Measurements from ENCODE around the gene AMMECR1. TPM values are rescaled to one million over a fixed set of nuclear protein-coding genes. Genes with fewer than 3 reads are reported as not detected.

The AMMECR1 gene
- polyA plus RNA-seq, 1 donor from 2014 or later, result 3.7 TPM

GRCh38 chrX:110178179-110178865, 139.6 kb downstream of the AMMECR1 start:
- no peaks in the 10 kb centered on the region for H3F3A ChIP-seq (ENCODE audit: insufficient read depth, low read length, poor library complexity, severe bottlenecking)
- no peak overlapping the region for H3K4me3 ChIP-seq (ENCODE audit: low read length)
- H3K36me3 ChIP-seq (ENCODE audit: insufficient read depth, low read length), result no peaks in the 10 kb centered on the region
- no peak overlapping the region for H3K27ac ChIP-seq (ENCODE audit: low read length)
- no peak overlapping the region for H3K9ac ChIP-seq (ENCODE audit: low read length)
- H3K27me3 ChIP-seq (ENCODE audit: insufficient read depth, low read depth, low read length), result no peaks in the 10 kb centered on the region
- no peaks in the 10 kb centered on the region for H3K9me3 ChIP-seq (ENCODE audit: low read length)
- H4K20me1 ChIP-seq (ENCODE audit: insufficient read depth), result no peaks in the 10 kb centered on the region
- no peak for TF ChIP-seq EP300 (conservative IDR thresholded peaks at IDR 0.05; ENCODE audit: poor library complexity, severe bottlenecking)
- no peak for TF ChIP-seq REST (IDR thresholded peaks at IDR 0.05; ENCODE audit: borderline replicate concordance)
- TF ChIP-seq MXI1 (conservative IDR thresholded peaks at IDR 0.05; ENCODE audit: poor library complexity, severe bottlenecking), result no peak
- TF ChIP-seq CTCF (IDR thresholded peaks at IDR 0.05; ENCODE audit: poor library complexity, severe bottlenecking), result no peak
- no peak for TF ChIP-seq EZH2 (IDR thresholded peaks at IDR 0.05; ENCODE audit: borderline replicate concordance, insufficient read depth, low read length, poor library complexity, severe bottlenecking)
- no peak overlapping the region for H3K4me2 ChIP-seq (ENCODE audit: low read length)
- H3K9me2 ChIP-seq (ENCODE audit: insufficient read depth, low read length), result no peaks in the 10 kb centered on the region
- no peaks in the 10 kb centered on the region for H3K79me2 ChIP-seq (replicated peaks; ENCODE audit: insufficient read depth, low read length)
- no peak overlapping the region for H2AFZ ChIP-seq (ENCODE audit: low read depth, low read length)

- H3K9me2 ChIP-seq (ENCODE audit: insufficient read depth, low read length), result no peaks in the 10 kb centered on the region
- H3K27me3 ChIP-seq (ENCODE audit: insufficient read depth, low read depth, low read length), result no peaks in the 10 kb centered on the region
- no peaks in the 10 kb centered on the region for H3K36me3 ChIP-seq (ENCODE audit: insufficient read depth, low read length)
- H3K27ac ChIP-seq (ENCODE audit: low read length), result no peak overlapping the region
- H2AFZ ChIP-seq (ENCODE audit: low read depth, low read length), result no peak overlapping the region
- H3K9me3 ChIP-seq (ENCODE audit: low read length), result no peaks in the 10 kb centered on the region
- no peaks in the 10 kb centered on the region for H4K20me1 ChIP-seq (ENCODE audit: insufficient read depth)
- no peaks in the 10 kb centered on the region for H3K79me2 ChIP-seq (replicated peaks; ENCODE audit: insufficient read depth, low read length)
- H3K4me2 ChIP-seq (ENCODE audit: low read length), result no peak overlapping the region
- no peaks in the 10 kb centered on the region for H3F3A ChIP-seq (ENCODE audit: insufficient read depth, low read length, poor library complexity, severe bottlenecking)
- TF ChIP-seq EZH2 (IDR thresholded peaks at IDR 0.05; ENCODE audit: borderline replicate concordance, insufficient read depth, low read length, poor library complexity, severe bottlenecking) (no peak), POLR2AphosphoS5 (IDR thresholded peaks at IDR 0.05) (no peak), MXI1 (conservative IDR thresholded peaks at IDR 0.05; ENCODE audit: poor library complexity, severe bottlenecking) (no peak), REST (IDR thresholded peaks at IDR 0.05; ENCODE audit: borderline replicate concordance) (no peak), RAD21 (conservative IDR thresholded peaks at IDR 0.05) (no peak)
- H3K4me3 ChIP-seq (ENCODE audit: low read length), result no peak overlapping the region
- H3K9ac ChIP-seq (ENCODE audit: low read length), result no peak overlapping the region
Observed at GRCh38 chrX:110175696-110176095, 142.2 kb downstream of the AMMECR1 start.

All from neural cell (in vitro differentiated cells).